Ecto neural progenitor cell (in vitro differentiated cells): Measurements from ENCODE around the gene POLN.
"Not testable (repeated sequence)": the region's sequence is repeated elsewhere in the genome, so short reads cannot be mapped to it uniquely, and the experiment has no call there.

Experiments
- DNase-seq: peaks from one replicate; pipeline ENCODE4 v3.0.0-alpha.2; 2018; ENCODE audit warnings: low spot score

POLN gene

DNA sequence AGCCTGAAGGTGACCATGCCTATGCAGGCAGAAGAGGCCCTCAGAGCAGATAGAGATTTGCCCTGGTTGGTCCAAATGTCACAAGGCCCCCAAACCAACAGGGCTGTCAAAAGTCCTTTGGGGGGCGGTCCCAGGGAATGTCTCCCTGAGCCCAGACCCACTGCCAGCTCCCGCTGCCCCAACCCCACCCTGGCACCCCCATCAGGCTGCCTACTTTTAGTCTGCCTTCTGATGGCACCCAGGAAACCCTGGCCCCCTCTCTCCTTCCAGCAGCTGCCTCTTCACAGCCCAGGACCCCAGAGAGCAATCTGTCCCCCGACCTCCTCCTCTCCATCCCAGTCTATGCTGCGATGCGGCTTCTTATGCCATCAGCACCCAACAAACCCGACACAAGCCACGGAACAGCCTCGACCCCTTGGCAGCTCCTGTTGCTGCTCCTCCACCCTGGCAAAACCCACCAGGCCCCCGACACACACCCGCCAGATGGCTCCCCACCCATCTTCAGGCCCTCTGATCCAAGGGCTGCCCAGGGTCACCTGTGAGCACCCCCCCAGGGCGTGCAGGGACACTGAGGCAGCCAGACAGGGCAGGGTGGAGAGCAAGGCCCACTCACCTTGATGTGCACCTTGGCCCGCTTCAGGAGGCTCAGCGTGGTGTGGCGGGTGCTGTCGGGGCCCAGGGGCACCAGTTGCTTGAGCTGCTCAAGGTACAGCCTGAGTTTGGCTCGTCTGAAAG lies 10.0 kb upstream of the POLN start:
- no peak for DNase-seq

DNA sequence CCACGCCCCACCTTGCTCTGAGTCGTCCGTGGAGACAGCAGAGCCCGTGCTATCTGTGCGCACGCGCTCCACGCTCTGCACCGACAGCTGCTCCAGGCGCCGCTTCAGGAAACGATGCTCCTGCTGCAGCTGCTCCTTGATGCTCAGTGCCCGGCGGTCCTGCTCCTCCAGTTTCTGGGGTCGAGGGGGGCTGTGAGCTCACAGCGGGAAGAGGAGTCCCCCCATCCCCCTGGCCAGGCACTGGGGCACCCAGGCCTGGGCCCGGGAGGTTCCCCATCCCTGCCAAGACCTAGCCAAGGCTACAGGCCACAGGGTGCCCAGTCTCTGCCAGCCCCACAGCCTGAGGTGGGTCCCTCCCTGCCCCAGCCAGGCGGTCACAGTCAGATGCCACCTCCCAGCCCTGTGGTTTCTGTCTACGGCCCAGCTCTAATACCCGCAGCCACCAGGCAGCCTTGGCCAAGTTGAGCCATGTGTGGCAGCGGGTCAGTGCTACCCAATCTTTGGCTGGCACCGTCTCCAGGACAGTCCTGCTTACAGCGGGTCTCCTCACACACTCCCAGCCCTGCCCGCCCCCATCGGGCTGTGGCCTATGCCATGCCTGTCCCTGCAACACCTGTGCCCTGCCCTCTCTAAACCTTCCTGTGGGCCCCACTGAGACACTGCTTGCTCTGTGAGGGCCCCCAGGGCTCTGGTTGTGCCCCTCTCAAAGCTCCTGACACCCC lies 9.3 kb upstream of the POLN start:
- DNase-seq = no peak

DNA sequence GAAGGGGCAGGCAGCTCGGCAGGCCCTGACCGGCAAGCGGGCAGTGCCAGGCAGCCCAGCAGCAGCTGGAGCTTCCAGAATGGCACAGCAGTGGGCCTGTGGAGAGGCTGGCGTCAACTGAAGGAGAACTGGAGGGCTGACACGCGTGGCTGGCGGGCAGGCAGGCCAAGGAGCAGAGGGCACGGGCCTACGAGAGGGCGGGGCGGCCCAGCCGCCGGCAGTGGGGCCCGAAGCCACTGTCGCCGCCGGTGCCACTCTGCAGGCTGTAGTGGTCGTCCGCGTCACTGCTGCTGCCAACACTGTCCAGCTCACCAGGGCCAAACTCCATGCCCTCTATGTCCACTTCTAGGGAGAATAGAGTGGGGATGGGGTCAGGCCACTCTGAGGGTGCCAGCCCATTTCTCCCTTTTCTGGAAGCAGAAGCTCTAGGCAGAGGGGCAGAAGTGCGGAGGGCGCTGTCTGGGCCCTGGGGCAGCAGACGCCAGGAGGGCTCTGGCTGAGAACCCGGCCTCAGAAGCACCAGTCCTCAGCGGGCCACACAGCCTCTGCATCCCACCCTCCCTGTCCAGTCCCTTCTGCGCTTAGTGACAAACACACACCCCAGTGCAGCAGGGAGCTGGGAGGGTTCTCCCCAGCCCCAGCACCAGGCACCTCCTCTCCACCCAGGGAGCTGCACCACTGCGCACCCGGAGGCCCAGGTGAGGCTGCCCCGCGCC lies 8.6 kb upstream of the POLN start:
- no peak for DNase-seq

DNA sequence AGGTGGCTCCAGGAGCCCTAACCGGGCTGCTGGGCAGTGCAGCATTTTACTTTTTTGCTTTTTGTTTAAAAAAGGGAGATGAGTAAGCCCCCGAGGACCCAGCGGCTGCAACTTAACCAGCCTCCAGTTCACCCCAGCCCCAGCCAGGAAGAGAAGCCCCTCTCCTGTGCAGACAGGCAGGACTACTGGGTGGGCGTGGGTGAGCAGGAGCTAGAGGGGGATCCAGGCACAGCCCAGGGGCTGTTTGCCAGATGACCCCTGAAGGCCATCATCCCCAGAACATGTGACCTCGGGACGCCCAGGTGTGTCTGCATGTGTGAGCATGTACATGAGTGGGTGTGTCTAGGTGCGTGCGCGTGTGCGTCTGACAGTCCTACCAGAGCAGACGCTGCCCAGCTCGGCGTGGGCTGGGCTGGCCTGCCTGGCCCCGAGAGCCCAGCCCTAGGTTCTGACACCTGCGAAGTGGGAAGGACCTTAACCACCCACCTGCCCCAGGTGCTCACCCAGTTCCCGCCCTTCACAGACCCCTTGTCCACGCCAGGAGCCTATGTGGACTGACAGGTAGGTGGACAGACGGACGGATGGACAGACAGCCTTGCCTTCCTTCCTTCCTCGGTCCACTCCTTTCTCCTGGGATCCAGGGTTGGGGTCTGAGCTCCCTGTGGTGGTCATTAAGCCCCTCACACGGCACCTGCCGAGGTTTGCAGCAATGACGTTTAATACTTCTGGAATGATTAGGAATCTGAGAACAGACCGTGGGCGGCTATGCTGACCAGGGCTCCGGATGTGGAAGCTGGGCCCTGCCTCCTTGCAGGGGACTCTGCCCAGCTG lies 7.8 kb upstream of the POLN start:
- no peak for DNase-seq

DNA sequence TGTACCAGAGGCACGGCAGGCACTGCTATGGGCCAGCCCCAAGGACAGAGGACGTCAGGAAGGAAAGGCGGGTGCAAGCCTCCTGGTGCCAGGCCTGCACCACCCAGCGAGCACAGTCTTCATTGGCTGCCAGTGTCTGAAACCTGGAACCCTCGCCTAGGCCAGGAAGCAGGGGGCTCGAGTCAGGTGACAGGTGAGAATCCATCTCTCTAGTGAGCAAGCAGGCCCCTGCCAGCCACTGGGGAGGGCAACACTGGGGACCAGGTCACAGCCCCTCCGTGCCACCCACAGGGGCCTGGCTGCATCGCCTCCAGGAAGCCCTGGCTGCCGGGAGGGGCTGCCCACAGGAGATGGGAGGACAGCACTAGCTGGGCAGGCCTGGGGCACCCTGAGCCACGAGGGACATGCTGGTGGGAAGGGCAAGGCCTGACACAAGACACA lies 6.9 kb upstream of the POLN start:
- no peak for DNase-seq

DNA sequence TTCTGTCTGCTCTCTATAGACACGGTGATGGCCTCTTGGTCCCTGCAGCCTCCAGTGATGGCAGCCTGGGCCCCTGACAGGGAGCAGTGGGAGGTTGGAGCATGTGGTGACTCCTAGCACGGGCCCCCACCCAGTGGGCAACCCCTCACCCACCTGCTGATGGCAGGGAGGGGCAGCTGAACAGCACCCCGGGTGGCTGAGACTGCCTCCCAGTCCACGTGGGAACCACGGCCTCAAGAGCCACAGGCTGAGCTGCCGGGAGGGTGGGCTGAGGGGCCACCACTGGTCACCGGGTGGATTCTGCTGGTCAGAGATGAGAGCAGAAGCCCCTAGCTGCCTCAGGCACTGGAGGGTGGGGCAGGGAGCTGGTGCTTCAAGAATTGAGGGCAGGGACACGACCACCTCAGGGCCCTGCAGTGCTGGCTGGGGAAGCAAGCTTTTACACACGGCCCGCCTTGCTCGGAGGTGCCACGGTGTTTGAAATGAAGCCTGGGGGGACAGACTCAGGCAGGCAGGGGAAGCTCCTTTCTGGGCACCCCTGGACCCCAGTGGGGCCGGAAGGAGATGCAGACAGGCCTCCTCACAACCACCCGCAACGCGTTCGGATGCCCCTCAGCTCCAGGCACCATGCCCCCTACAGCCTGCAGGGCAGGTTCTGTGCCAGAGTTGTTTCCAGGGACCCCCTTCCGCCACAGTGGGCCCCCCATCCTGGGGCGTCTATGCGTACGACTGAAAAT lies 6.3 kb upstream of the POLN start:
- no peak for DNase-seq

DNA sequence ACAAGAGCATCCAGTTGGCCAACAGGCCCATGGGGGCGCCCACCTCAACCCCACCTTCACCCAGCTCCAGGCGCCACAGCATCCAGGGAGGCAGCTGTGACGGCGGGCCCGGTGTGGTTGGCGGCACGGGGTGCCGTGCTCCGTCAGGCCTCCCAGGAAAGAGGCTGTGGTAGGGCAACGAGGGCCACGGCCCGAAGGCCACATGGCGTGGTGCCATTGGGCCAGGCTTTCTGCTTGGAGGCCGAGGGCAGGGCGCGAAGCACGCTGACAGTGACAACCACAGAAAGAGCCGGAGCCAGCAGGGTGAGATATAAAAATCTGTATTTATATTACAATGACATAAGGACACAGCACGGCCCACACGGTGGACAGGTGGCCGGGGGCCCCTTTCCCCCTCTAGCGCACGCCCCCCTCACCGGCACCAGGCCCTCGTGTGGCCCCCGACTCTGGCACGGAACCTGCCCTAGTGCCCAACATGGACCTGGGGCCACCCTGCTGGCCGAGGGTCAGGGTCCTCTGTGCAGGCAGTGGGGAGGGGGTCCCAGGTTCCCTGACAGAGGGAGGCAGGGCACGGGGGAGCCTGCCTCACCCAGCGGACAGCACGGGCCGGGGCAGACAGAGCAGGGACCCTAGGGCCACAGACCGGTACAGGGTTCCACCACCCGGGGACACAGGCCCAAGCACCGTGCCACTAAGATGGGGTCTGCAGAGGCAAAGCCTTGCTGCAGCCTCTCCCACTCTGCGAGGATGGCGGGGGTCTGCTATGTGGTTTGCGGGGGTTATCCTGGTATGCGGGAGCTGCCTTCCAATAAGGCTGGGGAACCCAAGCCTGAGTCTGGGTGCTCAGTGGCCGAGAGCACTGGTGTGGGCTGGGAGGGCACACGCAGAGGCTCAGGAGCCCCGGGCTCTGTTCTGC lies 5.5 kb upstream of the POLN start:
- DNase-seq = no peak

DNA sequence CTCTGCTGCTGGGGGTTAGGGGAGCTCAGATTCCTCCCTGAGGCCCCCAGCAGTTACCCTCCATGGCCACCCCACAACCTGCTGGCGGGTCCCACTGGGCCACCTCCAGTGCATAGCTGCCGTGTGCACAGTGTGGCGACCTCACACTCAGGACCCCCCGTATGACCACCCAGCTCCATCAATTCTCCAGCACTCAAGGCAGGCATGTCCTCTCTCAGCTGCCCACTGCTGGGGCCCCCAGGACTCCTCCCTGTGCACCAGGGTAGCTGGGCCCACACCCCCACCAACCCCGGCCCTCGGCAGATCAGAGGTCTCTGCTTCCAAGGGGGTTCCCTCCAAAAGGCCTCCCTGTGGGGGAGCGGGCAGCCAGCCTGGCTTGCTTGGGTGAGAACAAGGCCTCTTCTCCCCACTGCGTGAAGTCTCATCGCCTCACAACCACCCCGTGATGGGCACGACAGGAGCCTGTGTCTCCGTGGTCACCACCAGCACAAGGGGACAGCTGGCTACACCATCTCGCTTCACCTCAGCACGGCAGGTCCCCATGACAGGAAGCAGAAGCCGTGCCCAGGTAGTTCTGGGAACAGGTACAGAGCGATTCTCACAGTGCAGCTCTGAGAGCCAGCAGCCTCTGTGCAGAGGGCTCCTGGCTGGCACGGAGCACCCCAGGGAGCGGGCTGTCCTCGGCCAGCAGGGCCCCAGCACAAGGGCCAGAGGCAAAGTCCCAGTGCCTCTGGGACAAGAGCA lies 4.6 kb upstream of the POLN start:
- no peak for DNase-seq

DNA sequence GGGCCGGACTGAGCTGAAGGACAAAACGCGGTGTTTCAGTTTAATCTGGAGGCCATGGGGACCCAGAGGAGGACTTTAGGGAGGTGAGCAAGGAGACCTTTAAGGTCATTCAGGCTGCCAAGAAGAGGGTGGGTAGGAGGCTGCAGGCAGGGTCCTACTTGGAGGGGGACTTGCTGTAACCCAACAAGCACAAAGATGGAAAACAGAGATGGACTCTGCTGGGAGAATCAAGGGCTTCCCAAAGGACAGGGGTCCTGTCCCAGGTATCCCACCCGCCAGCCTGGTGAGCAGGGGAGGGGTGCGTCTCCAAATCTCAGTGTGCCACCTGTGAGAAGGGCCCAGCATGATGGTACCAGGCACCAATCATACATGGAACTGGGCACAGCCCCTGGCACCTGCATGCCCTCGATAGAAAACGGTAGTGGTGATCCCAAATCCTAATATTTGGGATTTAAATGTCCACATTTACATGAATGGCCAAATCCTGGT lies 3.9 kb upstream of the POLN start:
- DNase-seq = no peak

DNA sequence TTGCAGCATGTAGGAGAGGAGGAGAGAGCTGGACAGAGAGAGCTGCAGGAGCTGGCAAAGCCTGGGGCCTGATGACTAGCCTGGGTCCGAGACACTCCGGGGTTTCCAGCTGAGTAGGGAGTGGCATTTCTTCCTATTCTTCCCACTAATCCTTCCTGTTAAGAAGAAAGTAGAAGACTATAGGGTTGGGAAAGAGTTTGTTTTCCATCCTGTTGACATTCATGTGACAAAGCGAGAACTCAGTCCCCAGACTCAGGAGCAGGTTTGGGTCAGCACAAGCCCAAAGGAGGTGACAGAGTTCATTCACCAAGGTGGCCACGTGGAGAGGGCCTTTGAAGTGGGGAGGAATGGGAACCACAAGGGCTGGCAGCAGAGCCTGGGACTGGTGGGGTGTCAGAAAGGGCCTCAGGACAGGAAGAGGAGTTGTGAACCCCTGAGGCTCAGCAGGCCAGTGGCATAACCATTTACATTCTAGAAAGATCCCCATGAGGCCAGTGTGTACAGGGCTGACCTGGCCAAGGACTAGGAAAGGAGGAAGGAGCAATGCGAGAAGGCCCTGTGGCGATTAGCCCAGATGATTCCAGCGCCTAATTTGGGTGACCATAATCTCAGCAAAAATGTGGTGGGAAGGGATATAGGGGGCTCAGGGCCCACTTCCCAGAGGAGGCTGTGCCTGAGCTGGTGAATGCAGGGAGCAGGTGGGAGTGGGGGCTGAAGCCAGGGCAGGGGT lies 3.3 kb upstream of the POLN start:
- DNase-seq = no peak

DNA sequence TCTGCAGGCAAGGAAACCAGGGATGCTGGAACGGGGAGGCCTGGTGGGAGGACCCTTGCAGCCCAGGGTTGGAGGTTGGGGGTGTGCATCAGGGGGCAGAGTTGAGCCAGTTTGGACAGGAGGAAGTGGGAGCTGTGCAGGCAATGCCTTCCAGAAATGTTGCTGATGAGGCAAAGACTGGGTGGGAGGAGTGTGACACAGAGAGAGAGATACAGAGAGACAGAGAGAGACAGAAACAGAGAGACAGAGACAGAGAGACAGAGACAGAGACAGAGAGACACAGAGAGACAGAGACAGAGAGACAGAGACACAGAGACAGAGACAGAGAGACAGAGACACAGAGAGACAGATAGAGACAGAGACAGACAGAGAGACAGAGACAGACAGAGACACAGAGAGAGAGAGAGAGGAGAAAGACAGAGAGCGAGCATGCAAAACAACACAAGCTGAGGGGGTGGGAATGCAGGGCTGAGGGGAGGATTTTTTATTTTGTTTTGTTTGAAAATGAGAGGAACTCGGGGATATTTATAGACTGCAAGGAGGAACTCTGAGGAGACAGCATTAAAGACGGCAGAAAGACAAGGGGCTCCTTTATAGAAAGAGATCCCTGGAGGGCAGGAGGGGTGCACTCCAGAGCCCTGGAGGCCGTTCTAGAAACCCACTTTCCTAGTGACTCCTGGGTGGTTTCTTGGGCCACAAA lies 1.9 kb upstream of the POLN start:
- no peak for DNase-seq

DNA sequence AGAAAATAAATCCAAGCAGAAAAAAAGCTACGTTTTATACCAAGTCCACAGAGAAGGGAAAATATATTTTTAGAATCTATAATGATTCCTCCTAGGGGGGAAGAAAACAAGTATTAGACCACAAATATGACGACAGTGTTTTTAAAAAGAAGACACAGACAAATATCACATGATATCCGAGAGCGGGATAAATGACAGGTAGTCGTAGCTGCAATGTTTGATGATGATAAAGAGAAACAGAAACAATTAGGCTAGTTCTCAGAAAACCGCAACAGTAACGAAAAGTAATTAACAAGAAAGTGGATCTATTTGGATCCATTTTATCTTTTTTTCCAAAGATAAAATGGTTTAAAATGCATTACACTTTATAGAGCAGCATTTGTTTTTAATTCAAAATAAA lies 918 bp downstream of the POLN start:
- DNase-seq = no peak

DNA sequence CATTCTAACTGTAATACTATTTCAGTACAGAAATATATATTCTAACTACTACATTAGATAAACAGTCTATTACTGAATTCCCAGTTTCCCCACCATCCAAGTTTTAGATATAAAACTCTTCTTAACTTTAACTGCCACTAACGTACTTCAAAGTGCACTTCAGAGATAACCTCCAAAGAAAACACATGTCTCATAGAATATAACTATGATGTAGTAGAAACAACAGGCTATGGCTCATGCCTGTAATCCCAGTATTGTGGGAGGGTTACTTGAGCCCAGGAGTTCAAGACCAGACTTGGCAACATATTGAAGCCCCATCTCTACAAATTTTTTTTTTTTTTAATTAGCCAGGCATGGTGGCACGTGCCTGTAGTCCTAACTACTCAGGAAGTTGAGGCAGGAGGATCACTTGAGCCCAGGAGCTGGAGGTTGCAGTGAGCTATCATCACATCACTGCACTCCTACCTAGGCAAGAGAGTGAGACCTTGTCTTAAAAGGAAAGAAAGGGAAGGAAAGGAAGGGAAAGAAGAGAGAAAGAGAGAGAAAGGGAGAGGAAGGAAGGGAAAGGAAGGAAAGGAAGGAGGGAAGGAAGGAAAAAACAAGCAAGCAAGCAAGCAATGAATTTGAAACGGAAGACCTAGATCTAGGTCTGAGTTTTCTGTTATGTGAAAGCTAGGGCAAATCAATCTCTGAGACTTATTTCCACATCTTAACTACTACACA lies 4.8 kb downstream of the POLN start:
- DNase-seq = no peak

DNA sequence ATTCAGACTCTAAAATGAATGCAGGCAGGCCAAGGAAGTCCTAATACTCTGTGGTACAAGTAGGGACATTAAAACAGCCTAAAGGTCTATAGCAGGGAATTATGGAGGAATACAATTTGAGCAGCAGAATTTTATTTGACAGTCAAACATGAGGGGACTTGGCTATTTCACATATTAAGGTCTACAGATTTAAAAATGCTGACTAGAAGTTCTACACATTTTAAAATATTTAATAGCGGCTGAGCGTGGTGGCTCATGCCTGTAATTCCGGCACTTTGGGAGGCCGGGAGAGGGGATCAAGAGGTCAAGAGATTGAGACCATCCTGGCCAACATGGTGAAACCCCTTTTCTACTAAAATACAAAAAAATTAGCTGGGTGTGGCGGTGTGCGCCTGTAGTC lies 10.8 kb downstream of the POLN start:
- no peak for DNase-seq

DNA sequence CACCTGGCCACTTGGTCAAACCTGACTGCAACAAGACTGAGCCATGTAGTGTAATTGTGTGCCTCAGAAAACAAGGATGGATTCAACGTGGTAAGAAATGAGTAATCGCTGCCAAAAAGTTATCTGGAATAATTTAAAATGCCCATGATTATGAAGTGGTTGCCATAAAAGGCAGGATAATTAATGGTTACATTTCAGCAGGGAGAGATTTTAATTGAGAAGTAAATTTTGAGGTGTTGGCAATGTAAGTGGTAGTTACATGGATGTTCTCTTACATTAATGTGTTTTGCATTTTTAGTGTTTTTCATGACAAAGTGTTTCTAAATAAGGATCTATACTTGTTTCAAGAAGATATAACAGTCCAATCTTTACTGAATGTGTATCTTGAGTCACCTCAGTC lies 15.7 kb downstream of the POLN start:
- no peak for DNase-seq

DNA sequence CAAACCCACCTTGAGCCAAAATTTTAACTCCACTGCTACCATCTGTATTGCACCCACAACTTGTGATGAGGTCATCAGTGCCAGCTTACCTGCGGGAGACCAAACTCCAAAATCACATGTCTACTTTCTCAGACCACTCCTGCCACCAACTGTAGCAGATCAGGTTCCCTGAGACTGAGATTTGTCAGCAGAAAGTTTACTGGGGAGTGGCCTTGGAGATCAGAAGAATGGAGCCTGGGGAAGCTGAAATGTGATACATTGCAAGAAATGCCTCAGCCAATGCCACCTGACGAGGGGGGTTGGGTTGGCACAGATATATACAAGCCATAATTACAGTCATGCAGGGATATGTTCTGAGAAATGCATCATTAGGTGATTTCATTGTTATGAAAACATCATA lies 19.1 kb downstream of the POLN start:
- no peak for DNase-seq

DNA sequence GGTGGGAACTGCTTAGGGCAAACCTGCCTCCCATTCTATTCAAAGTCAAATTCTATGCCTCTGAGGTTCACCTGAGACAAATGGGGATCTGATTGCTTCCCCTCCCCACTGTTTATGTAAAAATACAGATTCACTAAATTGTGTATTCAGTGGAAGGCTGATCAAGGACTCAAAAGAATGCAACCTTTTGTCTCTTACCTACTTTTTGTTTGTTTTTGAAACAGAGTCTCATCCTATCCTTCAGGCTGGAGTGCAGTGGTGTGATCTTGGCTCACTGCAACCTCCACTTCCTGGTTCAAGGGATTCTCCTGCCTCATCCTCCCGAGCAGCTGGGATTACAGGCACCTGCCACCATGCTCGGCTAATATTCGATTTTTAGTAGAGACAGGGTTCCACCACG lies 20.5 kb downstream of the POLN start:
- DNase-seq = not testable (repeated sequence)
